HFF-Myc (cell line): Measurements from ENCODE around the gene CCDC167.

Source experiments
- DNase-seq: peaks from one replicate; pipeline ENCODE4 v3.0.0-alpha.2; 2011; ENCODE audit warnings: low read depth; ENCODE audit errors: extremely low read depth
- H3K4me3 ChIP-seq: replicated peaks from 2 replicates; pipeline ENCODE4 v1.5.1; 2011; ENCODE audit warnings: low read depth, mild to moderate bottlenecking, control low read depth, low read length
- CTCF ChIP-seq: IDR thresholded peaks from 2 replicates; pipeline ENCODE4 v1.5.1; 2012; ENCODE audit warnings: mild to moderate bottlenecking, low read depth, low read length, control low read depth; ENCODE audit errors: missing control alignments

The CCDC167 gene

GRCh38 chr6:37435373-37435772 lies 64.3 kb downstream of the CCDC167 start:
- H3K4me3 ChIP-seq: no peak overlapping the region
- DNase-seq: no peak
- no peak for TF ChIP-seq CTCF

GRCh38 chr6:37433657-37434271 lies 65.9 kb downstream of the CCDC167 start:
- TF ChIP-seq CTCF: no peak
- DNase-seq: no peak
- H3K4me3 ChIP-seq: peak overlapping the region; percentile 91
